Tibial artery (tissue), 4 donors: ENCODE results near the gene MAP1LC3B.

Experiments
- DNase-seq, 2 donors: peaks; one replicate each; pipeline ENCODE4 v3.0.0-alpha.2; 2019
- H3K27ac ChIP-seq, 2 donors: fragments of 200-600 bp; sonication (generic) in 1 of 2; 1 replicate in 1 of 2; 2 replicates in 1 of 2; pipeline ENCODE4 v1.5.1; 2018 to 2019; ENCODE audit warnings: mild to moderate bottlenecking in 1 of 2
- H3K27me3 ChIP-seq, 2 donors: fragments of 200-600 bp; sonication (generic) in 1 of 2; one replicate each; pipeline versions ENCODE4 v1.5.1 to v1.6.0; 2016 to 2019
- H3K36me3 ChIP-seq, 3 donors: fragments of 200-600 bp; sonication (generic) in 2 of 3; one replicate each; pipeline ENCODE4 v1.5.1; 2016 to 2019; ENCODE audit warnings: mild to moderate bottlenecking in 2 of 3
- H3K4me1 ChIP-seq, 4 donors: fragments of 200-600 bp; sonication (generic) in 2 of 4; 1 replicate in 3 of 4; 2 replicates in 1 of 4; pipeline ENCODE4 v1.5.1; 2016 to 2019
- H3K4me3 ChIP-seq, 2 donors: fragments of 200-600 bp; sonication (generic) in 1 of 2; 1 replicate in 1 of 2; 2 replicates in 1 of 2; pipeline ENCODE4 v1.5.1; 2018 to 2019; ENCODE audit warnings: mild to moderate bottlenecking in 2 of 2
- H3K9me3 ChIP-seq, 3 donors: fragments of 200-600 bp; sonication (generic) in 1 of 3; one replicate each; pipeline ENCODE4 v1.5.1; 2016 to 2019
- CTCF ChIP-seq, 2 experiments: fragments of 200-600 bp in 1 of 2; fragments of 450-650 bp in 1 of 2; IDR thresholded peaks; one replicate each; pipeline ENCODE4 v1.5.1; 2017 to 2019; ENCODE audit warnings: antibody characterized with exemption in 2 of 2, mild to moderate bottlenecking in 1 of 2, moderate library complexity in 1 of 2
- intact Hi-C: fragments of 100-400 bp; cut with DNase I; formaldehyde crosslinking; loops from one replicate; pipeline ENCODE4 v1.15.0; 2023; ENCODE audit warnings: low total_unique reads

The MAP1LC3B gene

GRCh38 chr16:87356491-87356853 lies 35.7 kb upstream of the MAP1LC3B start:
- H3K4me3 ChIP-seq, result no peak overlapping the region
- no peaks in the 10 kb centered on the region for H3K4me1 ChIP-seq
- no peaks in the 10 kb centered on the region for H3K27me3 ChIP-seq
- peaks cover 39 to 76% (median 64%) of the 10 kb centered on the region in 3 donors for H3K36me3 ChIP-seq
- no peak overlapping the region for H3K27ac ChIP-seq
- intact Hi-C loops, result no loop called here
- H3K9me3 ChIP-seq, result no peaks in the 10 kb centered on the region
- no peak for DNase-seq
- TF ChIP-seq CTCF (IDR thresholded peaks at IDR 0.05), result no peak

- no peak for DNase-seq
- TF ChIP-seq CTCF (IDR thresholded peaks at IDR 0.05), result no peak
- peaks cover 52 to 75% (median 72%) of the 10 kb centered on the region in 3 donors for H3K36me3 ChIP-seq
- H3K4me3 ChIP-seq, result no peak overlapping the region
- H3K9me3 ChIP-seq, result no peaks in the 10 kb centered on the region
- H3K4me1 ChIP-seq, result no peaks in the 10 kb centered on the region
- intact Hi-C loops, result no loop called here
- no peaks in the 10 kb centered on the region for H3K27me3 ChIP-seq
- H3K27ac ChIP-seq, result no peak overlapping the region
These were observed 33.9 kb upstream of the MAP1LC3B start for GRCh38 chr16:87358250-87358649.

GRCh38 chr16:87358696-87359095 lies 33.4 kb upstream of the MAP1LC3B start:
- Histone ChIP-seq H3K27me3 (no peaks in the 10 kb centered on the region), H3K4me3 (no peak overlapping the region), H3K9me3 (no peaks in the 10 kb centered on the region), H3K36me3 (peaks cover 52 to 71% (median 67%) of the 10 kb centered on the region in 3 donors), H3K27ac (no peak overlapping the region), H3K4me1 (no peaks in the 10 kb centered on the region)
- intact Hi-C loops, result no loop called here
- TF ChIP-seq CTCF (IDR thresholded peaks at IDR 0.05), result no peak
- DNase-seq, result no peak

GRCh38 chr16:87359121-87359520 lies 33.0 kb upstream of the MAP1LC3B start:
- Histone ChIP-seq H3K9me3 (no peaks in the 10 kb centered on the region), H3K4me1 (peaks cover 0 to 4% (median 1%) of the 10 kb centered on the region in 4 donors), H3K36me3 (peaks cover 52 to 70% (median 66%) of the 10 kb centered on the region in 3 donors), H3K4me3 (no peak overlapping the region), H3K27ac (no peak overlapping the region), H3K27me3 (no peaks in the 10 kb centered on the region)
- no peak for TF ChIP-seq CTCF (IDR thresholded peaks at IDR 0.05)
- DNase-seq, result no peak
- intact Hi-C loops, result no loop called here

GRCh38 chr16:87360862-87361610 lies 31.1 kb upstream of the MAP1LC3B start:
- Histone ChIP-seq H3K4me1 (peaks cover 0 to 14% (median 3%) of the 10 kb centered on the region in 4 donors), H3K9me3 (no peaks in the 10 kb centered on the region), H3K4me3 (no peak overlapping the region), H3K36me3 (peaks cover 52 to 74% (median 69%) of the 10 kb centered on the region in 3 donors), H3K27me3 (no peaks in the 10 kb centered on the region), H3K27ac (no peak overlapping the region)
- no peak for TF ChIP-seq CTCF (IDR thresholded peaks at IDR 0.05)
- DNase-seq, result no peak
- intact Hi-C loops, result no loop called here
